GM12878 (cell line): Measurements from ENCODE around the gene PEX16. TPM values are rescaled to one million over a fixed set of nuclear protein-coding genes. Genes with fewer than 3 reads are reported as not detected.

Experiments used
- ATAC-seq: fragments of 200-7000 bp; cut with Tn5 transposase; 3 replicates; pipeline ENCODE4 v1.9.1; 2020; ENCODE audit warnings: mild to moderate bottlenecking, moderate library complexity
- BruUV-seq: library from RNA; stranded (reverse); fragments of 400-500 nt; replicated peaks from 2 replicates; lab custom pipeline; 2021; lab: Mats Ljungman, UMichigan
- CTCF ChIA-PET: fragments of 300-600 bp; sonication (Branson Sonifier 250); formaldehyde crosslinking; extraction: SDS; loops from one replicate; lab custom pipeline; 2021; ENCODE audit warnings: inconsistent platforms; lab: Yijun Ruan, JAX
- POLR2A ChIA-PET: fragments of 350-600 bp; formaldehyde crosslinking; extraction: SDS; loops from one replicate; lab custom pipeline; 2021; ENCODE audit warnings: inconsistent platforms; lab: Charles Lee
- RAD21 ChIA-PET: fragments of 300-600 bp; sonication (Branson Sonifier 250); formaldehyde crosslinking; loops from one replicate; lab custom pipeline; 2023; ENCODE audit warnings: antibody characterized with exemption; ENCODE audit not compliant: unreplicated experiment; lab: Charles Lee
- SMC1A ChIA-PET: fragments of 300-600 bp; sonication (Branson Sonifier 250); formaldehyde crosslinking; loops from one replicate; lab custom pipeline; 2023; ENCODE audit not compliant: unreplicated experiment, uncharacterized antibody; lab: Charles Lee
- DNase-seq: peaks from one replicate; pipeline ENCODE4 v3.0.0-alpha.2; 2011; ENCODE audit warnings: low read depth, low spot score
- FAIRE-seq: peaks from 3 replicates; lab custom pipeline; 2011; peaks lifted over from hg19 to GRCh38; lab: Jason Lieb, UNC
- H2AFZ ChIP-seq: 2 replicates; pipeline ENCODE4 v1.6.0; 2011; ENCODE audit warnings: low read depth, low read length, control low read depth; ENCODE audit not compliant: control insufficient read depth
- H3K27ac ChIP-seq: 2 replicates; pipeline ENCODE4 v1.5.1; 2011; ENCODE audit warnings: control low read depth; ENCODE audit not compliant: control insufficient read depth, insufficient read depth
- H3K27me3 ChIP-seq, 2 experiments: replicated peaks in 1 of 2; 2 replicates each; pipeline versions ENCODE4 v1.6.0 to v1.6.1; 2011; ENCODE audit warnings: low read length in 1 of 2; ENCODE audit not compliant: control insufficient read depth in 2 of 2, insufficient read depth in 2 of 2
- H3K36me3 ChIP-seq, 2 experiments: 2 replicates each; pipeline ENCODE4 v1.5.1; 2011; ENCODE audit warnings: low read length in 1 of 2; ENCODE audit not compliant: control insufficient read depth in 2 of 2, insufficient read depth in 2 of 2
- H3K4me1 ChIP-seq: 2 replicates; pipeline ENCODE4 v1.6.1; 2011; ENCODE audit warnings: mild to moderate bottlenecking, low read length, moderate library complexity, mixed read lengths; ENCODE audit not compliant: control insufficient read depth, insufficient read depth
- H3K4me2 ChIP-seq: 2 replicates; pipeline ENCODE4 v1.6.0; 2011; ENCODE audit warnings: control low read depth; ENCODE audit not compliant: control insufficient read depth, insufficient read depth
- H3K4me3 ChIP-seq: fragments of 200-600 bp; sonication (generic); 2 replicates; pipeline ENCODE4 v1.5.1; 2016
- H3K79me2 ChIP-seq: 2 replicates; pipeline ENCODE4 v1.6.0; 2011; ENCODE audit warnings: low read length; ENCODE audit not compliant: control insufficient read depth, insufficient read depth
- H3K9ac ChIP-seq: 2 replicates; pipeline ENCODE4 v1.8.0; 2011; ENCODE audit warnings: low read length, control low read depth, mixed read lengths; ENCODE audit not compliant: control insufficient read depth, insufficient read depth
- H3K9me3 ChIP-seq: replicated peaks from 3 replicates; pipeline ENCODE4 v1.5.1; 2011; ENCODE audit warnings: mild to moderate bottlenecking, low read length; ENCODE audit not compliant: control insufficient read depth, insufficient read depth
- H4K20me1 ChIP-seq: 2 replicates; pipeline ENCODE4 v1.6.0; 2011; ENCODE audit not compliant: control insufficient read depth, insufficient read depth
- EED ChIP-seq: sonication (generic); IDR thresholded peaks from 2 replicates; pipeline ENCODE4 v1.6.1; 2016; ENCODE audit warnings: antibody characterized with exemption, low read depth
- ESRRA ChIP-seq: IDR thresholded peaks from 2 replicates; pipeline ENCODE4 v1.6.1; 2012; ENCODE audit warnings: mild to moderate bottlenecking, low read length, improper control_type of control experiment
- HSF1 ChIP-seq: fragments of 150-350 bp; IDR thresholded peaks from 2 replicates; pipeline ENCODE4 v1.6.1; 2014; ENCODE audit warnings: mild to moderate bottlenecking, low read depth, low read length
- KLF5 ChIP-seq: fragments of 450-650 bp; IDR thresholded peaks from 2 replicates; pipeline ENCODE4 v1.6.1; 2014; ENCODE audit warnings: mild to moderate bottlenecking; ENCODE audit not compliant: partially characterized antibody
- MEF2A ChIP-seq: IDR thresholded peaks from 2 replicates; pipeline ENCODE4 v1.6.1; 2011; ENCODE audit warnings: low read depth, mild to moderate bottlenecking, low read length, moderate library complexity; ENCODE audit not compliant: insufficient read depth
- MEF2B ChIP-seq: fragments of 450-650 bp; IDR thresholded peaks from 2 replicates; pipeline ENCODE4 v1.6.1; 2018; ENCODE audit warnings: mild to moderate bottlenecking, moderate library complexity; ENCODE audit not compliant: partially characterized antibody, poor library complexity, severe bottlenecking
- RAD21 ChIP-seq: IDR thresholded peaks from 2 replicates; pipeline ENCODE4 v1.6.1; 2011; ENCODE audit warnings: mild to moderate bottlenecking, low read depth, low read length, moderate library complexity; ENCODE audit not compliant: insufficient read depth
- USF1 ChIP-seq: IDR thresholded peaks from 2 replicates; pipeline ENCODE4 v1.6.1; 2011; ENCODE audit warnings: borderline replicate concordance, low read depth, mild to moderate bottlenecking, moderate library complexity, mixed read lengths, low read length; ENCODE audit not compliant: insufficient read depth; ENCODE audit errors: extremely low read length
- ZBED1 ChIP-seq: IDR thresholded peaks from 2 replicates; pipeline ENCODE4 v1.6.1; 2016; ENCODE audit warnings: borderline replicate concordance
- ZNF207 ChIP-seq: fragments of 450-650 bp; IDR thresholded peaks from 2 replicates; pipeline ENCODE4 v1.6.1; 2014; ENCODE audit warnings: antibody characterized with exemption, mild to moderate bottlenecking, borderline replicate concordance
- WGBS: methylation state at CpG from one replicate; pipeline ENCODE4 v1.1.6; 2016; ENCODE audit warnings: low lambda C conversion rate; ENCODE audit not compliant: insufficient replicate concordance, insufficient coverage; ENCODE audit errors: missing lambda C conversion rate; 5-methylcytosine and 5-hydroxymethylcytosine counted together
- in situ Hi-C: fragments of 300-500 bp; cut with MboI; formaldehyde crosslinking; loops from 9 replicates; pipeline ENCODE4 v1.14.3; 2018; ENCODE audit warnings: mixed read lengths
- intact Hi-C: fragments of 100-400 bp; cut with micrococcal nuclease; formaldehyde crosslinking; loops from one replicate; pipeline ENCODE4 v1.14.2; 2022; ENCODE audit not compliant: unreplicated experiment
- polyA plus RNA-seq, 11 experiments: library from polyadenylated mRNA; depleted of rRNA in 4 of 11; unstranded in 6 of 11; stranded (reverse) in 5 of 11; fragments of >200 nt; fragmentation: Nextera tagmentation in 4 of 11; fragmentation: Illumina TruSeq in 1 of 11; extraction: Ambion mirVana in 4 of 11; extraction: Trizol in 1 of 11; gene quantifications; 1 replicate in 1 of 11; 2 replicates in 10 of 11; pipeline versions ENCODE4 v1.2.1 to v1.2.3, GENCODE V29; 2011 to 2016; ENCODE audit warnings: inconsistent platforms in 2 of 11, missing spikeins in 2 of 11, low read depth in 1 of 11
- total RNA-seq, 4 experiments: library from RNA; depleted of rRNA in 3 of 4; stranded (reverse); fragments of >200 nt in 3 of 4; fragmentation: Illumina TruSeq in 1 of 4; extraction: Trizol in 1 of 4; gene quantifications; 2 replicates each; pipeline versions ENCODE4 v1.2.1 to v1.2.3, GENCODE V29; 2013 to 2021
- TF ChIP-seq, protein P1 (sequence below): IDR thresholded peaks from 2 replicates; pipeline ENCODE4 v1.6.1; 2012; ENCODE audit warnings: low read depth, low read length, improper control_type of control experiment
- TF ChIP-seq, protein P2 (sequence below): IDR thresholded peaks from 2 replicates; pipeline ENCODE4 v1.6.1; 2011; ENCODE audit warnings: mild to moderate bottlenecking, low read depth, low read length, moderate library complexity; ENCODE audit not compliant: insufficient replicate concordance
- TF ChIP-seq, protein P3 (sequence below): fragments of 450-650 bp; IDR thresholded peaks from 2 replicates; pipeline ENCODE4 v1.6.1; 2018; ENCODE audit warnings: mild to moderate bottlenecking, low read depth, moderate library complexity; ENCODE audit not compliant: partially characterized antibody

Gene PEX16
- total and polyA plus RNA-seq, 10 of the 15 experiments (the other 5 are each of a cell fraction or from before 2014, with no cell fraction given) = 1.4 to 53.5 (median 27.6) TPM

- TF ChIP-seq MEF2B = no peak
- TF ChIP-seq, protein P1, sequence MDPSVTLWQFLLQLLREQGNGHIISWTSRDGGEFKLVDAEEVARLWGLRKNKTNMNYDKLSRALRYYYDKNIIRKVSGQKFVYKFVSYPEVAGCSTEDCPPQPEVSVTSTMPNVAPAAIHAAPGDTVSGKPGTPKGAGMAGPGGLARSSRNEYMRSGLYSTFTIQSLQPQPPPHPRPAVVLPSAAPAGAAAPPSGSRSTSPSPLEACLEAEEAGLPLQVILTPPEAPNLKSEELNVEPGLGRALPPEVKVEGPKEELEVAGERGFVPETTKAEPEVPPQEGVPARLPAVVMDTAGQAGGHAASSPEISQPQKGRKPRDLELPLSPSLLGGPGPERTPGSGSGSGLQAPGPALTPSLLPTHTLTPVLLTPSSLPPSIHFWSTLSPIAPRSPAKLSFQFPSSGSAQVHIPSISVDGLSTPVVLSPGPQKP = no peak
- TF ChIP-seq, all 136 proteins: peak for 0
Observed at GRCh38 chr11:45896422-45896984, 21.2 kb downstream of the PEX16 start (continued).

DNA sequence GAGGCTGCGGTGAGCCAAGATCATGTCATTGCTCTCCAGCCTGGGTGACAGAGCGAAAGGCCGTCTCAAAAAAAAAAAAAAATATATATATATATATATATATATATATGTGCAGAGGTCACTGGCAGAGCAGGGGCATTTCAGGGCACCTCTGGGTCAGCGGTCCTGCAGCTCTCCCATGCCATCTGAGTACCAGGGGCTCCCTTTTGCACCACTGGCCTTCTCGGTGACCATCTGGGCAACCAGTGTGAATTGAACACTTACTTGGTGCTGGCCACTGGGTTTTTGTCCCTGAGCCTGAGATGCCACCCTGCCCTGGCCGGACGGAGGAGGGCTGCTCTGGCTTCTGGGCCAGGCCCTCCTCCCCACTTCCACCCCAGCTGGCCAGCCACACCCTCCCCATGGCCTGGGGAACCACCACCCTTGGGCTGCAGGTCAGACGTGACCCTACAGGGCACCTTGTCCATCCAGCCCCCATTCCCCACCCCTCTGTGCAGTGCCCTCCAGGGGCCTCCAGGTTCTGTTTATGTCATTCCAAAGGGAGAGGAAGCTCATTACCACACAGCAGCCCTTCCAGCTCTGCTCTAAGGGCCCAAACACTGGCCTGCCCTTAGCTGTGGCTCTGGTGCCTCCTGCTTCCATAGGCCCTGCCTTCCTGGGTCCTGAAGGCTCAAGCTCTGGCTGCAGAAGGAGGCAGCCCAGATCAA lies 22.0 kb downstream of the PEX16 start:
- Histone ChIP-seq H3K27ac (no peak overlapping the region), H3K9ac (no peak overlapping the region), H3K9me3 (no peaks in the 10 kb centered on the region), H2AFZ (no peak overlapping the region), H3K79me2 (no peaks in the 10 kb centered on the region), H3K4me2 (no peak overlapping the region), H3K4me1 (no peaks in the 10 kb centered on the region), H3K27me3 (peaks cover 3 to 10% of the 10 kb centered on the region in 2 experiments; a peak in 3 of 4 replicates), H3K4me3 (no peak overlapping the region), H4K20me1 (no peaks in the 10 kb centered on the region; the same call in 1 of the 2 replicates), H3K36me3 (no peaks in the 10 kb centered on the region)
- SMC1A ChIA-PET = no interaction called here
- intact Hi-C loops = no loop called here
- ATAC-seq (no peak), FAIRE-seq (no peak), DNase-seq (no peak)
- CTCF ChIA-PET = interaction anchor here (0.7 kb wide), 1 partner anchor 504 kb away, joined by 3 read pairs; no protein-coding TSS in a partner anchor
- POLR2A ChIA-PET = no interaction called here
- in situ Hi-C loops = no loop called here
- RAD21 ChIA-PET = no interaction called here
- no TSS peak for BruUV-seq
- WGBS = 38% methylated on average over 8 of the region's 8 CpGs
- TF ChIP-seq HSF1 (no peak), ZNF207 (no peak), EED (no peak), ESRRA (no peak), MEF2A (no peak), ZBED1 (no peak), RAD21 (no peak), USF1 (no peak), KLF5 (no peak)
- TF ChIP-seq, protein P2, sequence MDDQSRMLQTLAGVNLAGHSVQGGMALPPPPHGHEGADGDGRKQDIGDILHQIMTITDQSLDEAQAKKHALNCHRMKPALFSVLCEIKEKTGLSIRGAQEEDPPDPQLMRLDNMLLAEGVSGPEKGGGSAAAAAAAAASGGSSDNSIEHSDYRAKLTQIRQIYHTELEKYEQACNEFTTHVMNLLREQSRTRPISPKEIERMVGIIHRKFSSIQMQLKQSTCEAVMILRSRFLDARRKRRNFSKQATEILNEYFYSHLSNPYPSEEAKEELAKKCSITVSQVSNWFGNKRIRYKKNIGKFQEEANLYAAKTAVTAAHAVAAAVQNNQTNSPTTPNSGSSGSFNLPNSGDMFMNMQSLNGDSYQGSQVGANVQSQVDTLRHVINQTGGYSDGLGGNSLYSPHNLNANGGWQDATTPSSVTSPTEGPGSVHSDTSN = no peak
- TF ChIP-seq, protein P3, sequence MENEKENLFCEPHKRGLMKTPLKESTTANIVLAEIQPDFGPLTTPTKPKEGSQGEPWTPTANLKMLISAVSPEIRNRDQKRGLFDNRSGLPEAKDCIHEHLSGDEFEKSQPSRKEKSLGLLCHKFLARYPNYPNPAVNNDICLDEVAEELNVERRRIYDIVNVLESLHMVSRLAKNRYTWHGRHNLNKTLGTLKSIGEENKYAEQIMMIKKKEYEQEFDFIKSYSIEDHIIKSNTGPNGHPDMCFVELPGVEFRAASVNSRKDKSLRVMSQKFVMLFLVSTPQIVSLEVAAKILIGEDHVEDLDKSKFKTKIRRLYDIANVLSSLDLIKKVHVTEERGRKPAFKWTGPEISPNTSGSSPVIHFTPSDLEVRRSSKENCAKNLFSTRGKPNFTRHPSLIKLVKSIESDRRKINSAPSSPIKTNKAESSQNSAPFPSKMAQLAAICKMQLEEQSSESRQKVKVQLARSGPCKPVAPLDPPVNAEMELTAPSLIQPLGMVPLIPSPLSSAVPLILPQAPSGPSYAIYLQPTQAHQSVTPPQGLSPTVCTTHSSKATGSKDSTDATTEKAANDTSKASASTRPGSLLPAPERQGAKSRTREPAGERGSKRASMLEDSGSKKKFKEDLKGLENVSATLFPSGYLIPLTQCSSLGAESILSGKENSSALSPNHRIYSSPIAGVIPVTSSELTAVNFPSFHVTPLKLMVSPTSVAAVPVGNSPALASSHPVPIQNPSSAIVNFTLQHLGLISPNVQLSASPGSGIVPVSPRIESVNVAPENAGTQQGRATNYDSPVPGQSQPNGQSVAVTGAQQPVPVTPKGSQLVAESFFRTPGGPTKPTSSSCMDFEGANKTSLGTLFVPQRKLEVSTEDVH = no peak
